ENCODE data around the gene UHRF2. TPM values are rescaled to one million over a fixed set of nuclear protein-coding genes. Genes with fewer than 3 reads are reported as not detected.

The UHRF2 gene
- total RNA-seq, 1 experiment from 2014 or later: 45.2 TPM

GRCh38 chr9:6545017-6545691 lies 132.2 kb downstream of the UHRF2 start:
- Mint-ChIP-seq H3K36me3 (ENCODE audit: insufficient read depth in 1 of 3, low read depth in 3 of 3) (peaks cover 17 to 29% (median 18%) of the 10 kb centered on the region in 3 experiments; a peak in 6 of 7 replicates), H3K27ac (no peak overlapping the region; a peak in 1 of 7 replicates), H3K4me3 (no peak overlapping the region), H3K27me3 (ENCODE audit: low read depth) (no peaks in the 10 kb centered on the region), H3K9me3 (no peaks in the 10 kb centered on the region), H3K4me1 (peaks cover 6 to 16% of the 10 kb centered on the region in 2 experiments)
- Histone ChIP-seq H2BK120ac (ENCODE audit: low read depth, low read length, poor library complexity, severe bottlenecking) (no peak overlapping the region), H3K56ac (ENCODE audit: insufficient read length, low read depth, low read length) (no peak overlapping the region), H3K4me2 (ENCODE audit: insufficient read depth, insufficient read length, low read length) (no peak overlapping the region), H3K14ac (ENCODE audit: insufficient read depth, low read length) (no peak overlapping the region), H3T11ph (ENCODE audit: low read length) (no peak overlapping the region), H2BK5ac (ENCODE audit: insufficient read length, low read length) (no peak overlapping the region), H3K9ac (ENCODE audit: extremely low read depth, insufficient read length, low read length) (no peak overlapping the region), H3K4me1 (ENCODE audit: insufficient read depth, low read length) (no peaks in the 10 kb centered on the region), H3K23ac (ENCODE audit: insufficient read length, low read depth, low read length) (no peak overlapping the region), H2BK15ac (ENCODE audit: low read depth, low read length) (no peak overlapping the region), H4K5ac (ENCODE audit: insufficient read length, low read depth, low read length) (no peak overlapping the region), H3K79me2 (ENCODE audit: insufficient read depth, low read length) (no peaks in the 10 kb centered on the region), H2BK12ac (ENCODE audit: insufficient read length, low read depth, low read length) (no peak overlapping the region), H3K79me1 (ENCODE audit: insufficient read depth, low read depth, low read length, poor library complexity, severe bottlenecking) (no peaks in the 10 kb centered on the region), H2AK5ac (ENCODE audit: insufficient read length, low read length) (no peak overlapping the region), H3K27ac (ENCODE audit: insufficient read length, low read depth, low read length) (no peak overlapping the region), H4K8ac (replicated peaks; ENCODE audit: insufficient read length, low read depth, low read length) (no peak overlapping the region), H3K18ac (ENCODE audit: insufficient read length, low read depth, low read length) (no peak overlapping the region), H2AFZ (ENCODE audit: low read length) (no peak overlapping the region), H3K4ac (ENCODE audit: low read depth, low read length) (no peak overlapping the region), H2BK20ac (ENCODE audit: low read depth, low read length, poor library complexity, severe bottlenecking) (no peak overlapping the region), H3K23me2 (ENCODE audit: insufficient read length, low read depth, low read length, poor library complexity, severe bottlenecking) (no peaks in the 10 kb centered on the region), H4K91ac (ENCODE audit: insufficient read length, low read depth, low read length) (no peak overlapping the region), H4K20me1 (ENCODE audit: control insufficient read depth, insufficient read depth, insufficient read length) (no peaks in the 10 kb centered on the region), H3K9me3 (ENCODE audit: control insufficient read depth, low read depth, low read length) (no peaks in the 10 kb centered on the region), H3K27me3 (ENCODE audit: insufficient read depth, low read length) (no peaks in the 10 kb centered on the region)
- no peak for TF ChIP-seq CTCF (conservative IDR thresholded peaks at IDR 0.05)
- DNase-seq: no peak
- WGBS (ENCODE audit: extremely low coverage, insufficient read length, low lambda C conversion rate): no CpG with 5 or more reads among the region's 8 CpGs
